Lung (tissue), 12 donors: Measurements from ENCODE around the gene ARHGAP22. TPM values are rescaled to one million over a fixed set of nuclear protein-coding genes. Genes with fewer than 3 reads are reported as not detected.

Experiments
- ATAC-seq: fragments of 200-7000 bp; cut with Tn5 transposase; one replicate; pipeline ENCODE4 v1.9.1; 2020; ENCODE audit warnings: moderate number of reproducible peaks; ENCODE audit not compliant: insufficient read depth, low FRiP score
- DNase-seq, 3 donors: peaks; one replicate each; pipeline ENCODE4 v3.0.0-alpha.2; 2013 to 2017
- H3K27ac ChIP-seq, 2 donors: one replicate each; pipeline ENCODE4 v1.5.1; 2013; ENCODE audit warnings: mild to moderate bottlenecking in 2 of 2, moderate library complexity in 2 of 2, control low read depth in 1 of 2, inconsistent platforms in 1 of 2, low read depth in 1 of 2, low read length in 1 of 2
- H3K27me3 ChIP-seq, 3 donors: one replicate each; pipeline ENCODE4 v1.5.1; 2013; ENCODE audit warnings: low read length in 2 of 3; ENCODE audit not compliant: control insufficient read depth in 3 of 3, insufficient read depth in 3 of 3
- H3K36me3 ChIP-seq, 4 donors: one replicate each; pipeline ENCODE4 v1.5.1; 2013; ENCODE audit warnings: low read length in 4 of 4, mild to moderate bottlenecking in 1 of 4, moderate library complexity in 1 of 4; ENCODE audit not compliant: control insufficient read depth in 4 of 4, insufficient read depth in 4 of 4
- H3K4me1 ChIP-seq, 5 donors: one replicate each; pipeline ENCODE4 v1.5.1; 2013; ENCODE audit warnings: low read length in 5 of 5, mild to moderate bottlenecking in 2 of 5, moderate library complexity in 1 of 5; ENCODE audit not compliant: control insufficient read depth in 5 of 5, insufficient read depth in 5 of 5
- H3K4me3 ChIP-seq: one replicate; pipeline ENCODE4 v1.5.1; 2013; ENCODE audit warnings: mild to moderate bottlenecking, control low read depth, moderate library complexity
- H3K9ac ChIP-seq, 2 donors: one replicate each; pipeline ENCODE4 v1.5.1; 2013; ENCODE audit warnings: low read length in 2 of 2, control low read depth in 1 of 2; ENCODE audit not compliant: insufficient read depth in 1 of 2
- H3K9me3 ChIP-seq, 4 donors: one replicate each; pipeline ENCODE4 v1.5.1; 2013; ENCODE audit warnings: low read length in 3 of 4, mild to moderate bottlenecking in 1 of 4, moderate library complexity in 1 of 4; ENCODE audit not compliant: control insufficient read depth in 4 of 4, insufficient read depth in 3 of 4
- CTCF ChIP-seq: IDR thresholded peaks from 2 replicates; pipeline ENCODE4 v1.5.1; 2012; ENCODE audit warnings: mild to moderate bottlenecking; ENCODE audit errors: control extremely low read depth, extremely low read depth
- WGBS, 2 donors: extraction: QIAGEN DNeasy Blood & Tissue Kit; methylation state at CpG; one replicate each; pipeline ENCODE4 v1.1.7; 2013; 5-methylcytosine and 5-hydroxymethylcytosine counted together
- polyA plus RNA-seq, 2 donors: library from polyadenylated mRNA; stranded (reverse); fragments of 200-250 nt; gene quantifications; one replicate each; pipeline ENCODE4 v1.2.1, GENCODE V29; 2013
- total RNA-seq, 2 donors: library from RNA; depleted of rRNA in 1 of 2; stranded (reverse); fragments of >200 nt in 1 of 2; gene quantifications; one replicate each; pipeline ENCODE4 v1.2.1, GENCODE V29; 2014 to 2021
- donor health status: control.
- donor health status: control.
- donor health status: Bipolar disorder and iron deficiency.
- donor health status: healthy.
- donor health status: DM: yes; HTN: yes; CAD: no.

The ARHGAP22 gene
- total and polyA plus RNA-seq, 4 donors = 3.2 to 6.9 (median 4.1) TPM

- H3K9me3 ChIP-seq = peaks cover 0 to 2% (median 0%) of the 10 kb centered on the region in 4 donors
- no peaks in the 10 kb centered on the region for H3K36me3 ChIP-seq
- TF ChIP-seq CTCF = no peak
- H3K4me1 ChIP-seq = peaks cover 0 to 27% (median 0%) of the 10 kb centered on the region in 5 donors
- DNase-seq (no peak), ATAC-seq (no peak)
- H3K4me3 ChIP-seq = no peak overlapping the region
- H3K27ac ChIP-seq = no peak overlapping the region
- H3K27me3 ChIP-seq = no peaks in the 10 kb centered on the region
- H3K9ac ChIP-seq = no peak overlapping the region
- WGBS, 2 donors = 89 to 91% methylated on average over 12 of the region's 12 CpGs
Observed at GRCh38 chr10:48461623-48462481, 143.0 kb downstream of the ARHGAP22 start.

GRCh38 chr10:48460182-48460581 is 144.7 kb downstream of the ARHGAP22 start:
- H3K4me1 ChIP-seq = peaks cover 0 to 34% (median 7%) of the 10 kb centered on the region in 5 donors
- H3K9me3 ChIP-seq = no peaks in the 10 kb centered on the region
- no peak overlapping the region for H3K27ac ChIP-seq
- no peak for TF ChIP-seq CTCF
- ATAC-seq = no peak
- H3K36me3 ChIP-seq = no peaks in the 10 kb centered on the region
- no peak overlapping the region for H3K4me3 ChIP-seq
- 82 to 87% methylated on average over 2 of the region's 2 CpGs for WGBS, 2 donors
- H3K9ac ChIP-seq = no peak overlapping the region
- no peaks in the 10 kb centered on the region for H3K27me3 ChIP-seq
- no peak for DNase-seq

DNA sequence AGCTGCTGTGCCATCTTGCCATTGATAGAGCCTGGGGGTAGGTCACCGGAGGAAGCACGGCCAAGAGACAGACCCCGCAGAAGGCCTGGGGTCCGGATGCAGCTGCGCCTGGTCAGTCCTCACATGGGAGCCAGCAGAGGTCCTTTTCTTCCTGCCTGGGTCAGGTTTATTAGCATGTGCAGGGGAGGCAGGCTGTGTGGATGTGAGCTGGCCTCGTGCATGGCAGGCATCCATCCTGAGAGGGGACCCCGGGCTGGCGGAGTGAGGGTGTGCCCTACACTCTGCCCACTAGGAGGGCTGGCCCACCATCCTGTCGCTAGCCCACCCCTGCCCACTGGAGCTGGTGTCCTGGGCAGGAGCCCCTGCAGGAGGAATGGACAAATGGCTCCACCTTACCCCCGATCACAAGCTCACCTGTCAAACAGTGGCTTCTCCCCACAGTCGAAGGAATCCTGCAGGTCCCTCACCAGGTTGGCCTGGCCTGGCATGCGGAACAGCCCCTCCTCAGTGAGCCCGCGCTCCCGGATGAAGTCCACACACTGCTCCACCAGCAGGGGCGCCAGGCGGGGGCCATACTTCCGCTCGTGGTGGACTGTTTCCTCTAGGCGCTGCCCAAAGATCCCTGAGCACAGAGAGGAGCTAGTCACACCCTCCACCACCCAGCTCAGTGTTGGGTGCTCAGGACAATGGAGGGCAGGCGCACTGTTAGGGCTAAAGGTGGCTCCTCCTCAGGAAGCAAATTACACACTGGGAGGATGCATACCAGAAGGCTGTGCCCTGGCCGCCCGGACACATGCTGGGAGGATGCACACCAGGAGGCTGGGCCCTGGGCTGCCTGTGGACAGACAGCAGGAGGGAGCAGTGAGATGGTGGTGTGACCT is 145.4 kb downstream of the ARHGAP22 start:
- WGBS, 2 donors = 71 to 80% methylated on average over 23 of the region's 23 CpGs
- DNase-seq (no peak), ATAC-seq (no peak)
- Histone ChIP-seq H3K9me3 (no peaks in the 10 kb centered on the region), H3K36me3 (no peaks in the 10 kb centered on the region), H3K27ac (no peak overlapping the region), H3K27me3 (no peaks in the 10 kb centered on the region), H3K9ac (no peak overlapping the region), H3K4me1 (peaks cover 0 to 35% (median 7%) of the 10 kb centered on the region in 5 donors), H3K4me3 (no peak overlapping the region)
- TF ChIP-seq CTCF = no peak
